NCI-H748 treated with DMSO at 0.1 percent for 48 hours (cell line): ENCODE data around the gene PPM1L.
A peak's percentile ranks its signal among the peaks of the same experiment; 100 is the strongest.

Source experiments
- DNase-seq: peaks from one replicate; lab custom pipeline; 2025; lab: John Stamatoyannopoulos, UW

The PPM1L gene

GRCh38 chr3:160852856-160853255 lies 96.8 kb downstream of the PPM1L start:
- no peak for DNase-seq

GRCh38 chr3:160856450-160856849 lies 100.4 kb downstream of the PPM1L start:
- DNase-seq = no peak

- DNase-seq = no peak
Observed at GRCh38 chr3:160857476-160858119, 101.6 kb downstream of the PPM1L start.

GRCh38 chr3:160860346-160860745 lies 104.3 kb downstream of the PPM1L start:
- no peak for DNase-seq

GRCh38 chr3:160869825-160870224 lies 113.8 kb downstream of the PPM1L start:
- DNase-seq = peak; percentile 39

DNA sequence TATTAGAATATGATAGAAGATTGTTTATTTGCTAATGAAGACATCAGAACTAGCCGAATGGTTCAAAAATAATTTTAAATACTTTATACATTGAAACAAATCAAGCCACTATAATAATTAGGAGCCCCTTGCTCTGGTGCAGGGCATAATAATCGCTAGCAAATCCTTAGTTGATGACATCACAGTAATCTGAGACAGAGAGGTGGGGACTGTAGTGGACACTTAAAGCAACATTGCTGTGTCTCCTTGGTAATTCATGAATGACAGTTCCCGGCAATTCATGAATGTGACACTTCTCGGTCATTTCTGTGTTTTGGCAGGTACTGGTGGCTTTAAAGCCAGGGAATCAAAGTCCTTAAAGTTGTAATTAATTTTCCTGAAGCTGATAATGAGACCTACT lies 114.3 kb downstream of the PPM1L start:
- DNase-seq = peak; percentile 48

DNA sequence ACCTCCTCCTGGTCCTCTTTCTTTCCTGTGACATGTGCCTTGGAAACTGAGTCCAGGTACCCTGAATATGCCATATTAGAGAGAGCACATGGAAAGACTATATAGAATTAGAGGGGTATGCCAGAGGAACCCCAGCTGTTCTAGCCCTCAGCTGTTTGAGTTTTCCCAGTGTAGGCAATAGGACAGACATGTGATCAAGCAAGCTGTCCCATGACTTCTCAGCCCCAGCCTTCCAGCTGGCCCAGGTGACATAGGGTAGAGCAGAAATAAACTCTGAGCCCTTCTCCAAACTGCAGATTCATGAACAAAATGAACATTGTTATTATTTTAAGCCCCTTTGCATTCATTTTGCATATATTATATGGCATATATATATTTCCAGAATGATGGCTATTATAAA lies 118.7 kb downstream of the PPM1L start:
- DNase-seq = no peak

GRCh38 chr3:160876643-160877042 lies 120.6 kb downstream of the PPM1L start:
- DNase-seq = no peak

- DNase-seq = no peak
Observed at GRCh38 chr3:160879859-160880258, 123.8 kb downstream of the PPM1L start.

DNA sequence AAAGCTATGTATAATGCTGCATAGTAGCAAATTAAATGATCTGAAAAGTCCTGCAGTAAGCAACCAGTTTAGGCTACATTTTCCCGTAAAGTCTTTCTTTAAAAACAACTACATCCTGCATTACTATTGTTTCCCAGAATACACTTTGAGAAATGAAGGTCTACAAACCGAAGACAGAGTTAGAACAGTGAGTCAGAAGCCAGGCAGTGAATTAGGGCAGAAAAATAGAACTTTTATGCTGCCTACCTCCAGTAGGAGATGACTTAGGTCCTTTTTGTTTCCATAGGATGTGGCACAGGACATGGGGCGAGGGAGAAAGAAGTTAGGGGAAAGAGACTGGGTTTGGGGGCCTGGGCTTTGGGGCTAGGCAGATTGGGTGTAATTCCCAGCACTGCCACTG lies 127.3 kb downstream of the PPM1L start:
- no peak for DNase-seq

DNA sequence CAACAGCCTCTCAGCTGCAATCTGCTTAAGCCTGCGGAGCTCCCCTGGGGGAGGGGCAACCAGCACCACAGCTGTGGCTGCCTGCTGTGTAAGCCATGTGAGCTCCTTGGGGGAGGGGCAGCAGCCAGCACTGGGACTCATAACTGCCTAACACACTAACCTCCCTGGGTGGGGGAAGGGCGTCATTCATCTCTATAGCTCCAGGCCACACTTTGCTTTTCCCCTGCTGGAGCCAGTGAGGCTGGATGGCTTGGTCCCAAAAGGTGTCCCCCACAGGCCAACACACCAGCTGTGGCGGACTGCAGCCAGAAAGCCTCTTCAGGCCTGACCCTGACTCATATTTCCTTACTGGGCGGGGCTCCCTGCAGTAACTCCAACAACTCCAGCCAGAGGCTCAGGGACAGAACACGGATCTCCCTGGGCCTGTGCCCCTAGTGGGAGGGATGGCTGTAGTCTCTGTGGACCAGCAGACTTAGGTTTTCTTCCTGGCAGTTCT lies 129.8 kb downstream of the PPM1L start:
- DNase-seq = no peak

DNA sequence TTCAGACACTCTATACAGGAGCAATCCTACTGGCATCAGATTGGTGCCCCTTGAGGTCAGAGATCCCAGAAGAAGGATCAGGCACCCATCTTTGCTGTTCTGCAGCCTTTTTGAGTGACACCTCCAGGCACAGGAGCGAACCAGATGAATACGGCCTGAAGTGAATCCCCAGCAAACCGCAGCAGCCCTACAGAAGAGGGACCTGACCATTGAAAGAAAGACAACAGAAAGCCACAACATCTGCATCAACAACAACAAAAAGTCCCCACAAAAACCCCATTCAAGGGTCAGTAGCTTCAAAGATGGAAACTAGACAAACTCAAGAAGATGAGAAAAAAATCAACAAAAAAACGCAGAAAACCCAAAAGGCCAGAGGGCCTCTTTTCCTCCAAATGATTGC lies 130.4 kb downstream of the PPM1L start:
- no peak for DNase-seq

GRCh38 chr3:160893207-160893606 lies 137.2 kb downstream of the PPM1L start:
- DNase-seq = no peak

DNA sequence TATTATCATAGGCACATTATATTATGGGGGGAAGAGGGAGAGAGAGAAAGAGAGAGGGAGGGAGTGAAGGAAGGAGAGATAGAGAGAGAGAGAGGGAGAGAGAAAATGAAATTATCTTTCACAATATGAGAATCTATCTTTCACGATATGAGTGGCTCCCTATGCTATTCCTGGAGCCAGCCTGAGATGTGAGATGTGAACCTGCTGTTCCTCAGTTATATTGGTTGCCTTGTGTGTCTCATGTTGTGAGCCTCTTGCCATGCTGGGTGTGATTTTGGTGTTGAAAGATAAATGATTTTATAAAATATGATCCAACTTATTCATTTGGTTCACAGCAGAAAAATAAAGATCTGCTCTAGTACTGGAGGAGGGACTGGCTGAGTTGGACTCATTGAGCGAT lies 148.7 kb downstream of the PPM1L start:
- DNase-seq = no peak

DNA sequence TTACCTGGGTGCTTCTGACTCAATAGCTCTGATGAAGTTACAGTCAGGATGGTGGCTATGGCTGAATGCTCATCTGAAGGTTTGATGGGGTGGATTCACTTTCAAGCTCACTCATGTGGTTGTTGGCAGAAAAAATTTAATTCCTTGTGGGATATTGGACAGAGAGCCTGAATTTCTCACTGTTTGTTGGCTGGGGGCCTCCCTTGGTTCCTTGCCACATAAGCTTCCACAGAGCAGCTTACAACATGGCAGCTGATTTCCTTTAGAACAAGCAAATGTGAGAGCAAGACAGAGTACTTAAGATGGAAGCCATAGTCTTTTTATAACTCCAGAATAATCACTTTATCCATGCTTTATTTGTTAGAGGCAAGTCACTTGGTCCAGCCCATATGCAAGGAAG lies 150.6 kb downstream of the PPM1L start:
- DNase-seq = no peak

DNA sequence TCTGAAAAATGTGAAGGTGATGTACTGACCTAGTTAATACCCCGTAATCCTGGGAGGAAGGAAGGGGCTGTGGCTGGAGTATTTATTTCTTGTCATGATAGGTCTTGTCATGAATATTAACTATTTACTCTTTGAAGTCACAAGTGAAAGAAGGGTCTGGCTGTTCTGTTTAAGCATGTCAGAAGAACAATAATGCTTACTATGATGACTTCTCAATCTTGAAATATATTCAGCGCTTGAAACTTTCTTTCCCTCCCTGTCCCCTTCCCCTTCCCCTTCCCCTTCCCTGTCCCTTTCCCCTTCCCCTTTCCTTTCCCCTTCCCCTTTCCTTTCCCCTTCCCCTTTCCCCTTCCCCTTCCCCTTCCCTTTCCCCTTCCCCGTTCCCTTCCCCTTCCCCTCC lies 153.9 kb downstream of the PPM1L start:
- no peak for DNase-seq

- DNase-seq = no peak
Observed at GRCh38 chr3:160911411-160911810, 155.4 kb downstream of the PPM1L start.

DNA sequence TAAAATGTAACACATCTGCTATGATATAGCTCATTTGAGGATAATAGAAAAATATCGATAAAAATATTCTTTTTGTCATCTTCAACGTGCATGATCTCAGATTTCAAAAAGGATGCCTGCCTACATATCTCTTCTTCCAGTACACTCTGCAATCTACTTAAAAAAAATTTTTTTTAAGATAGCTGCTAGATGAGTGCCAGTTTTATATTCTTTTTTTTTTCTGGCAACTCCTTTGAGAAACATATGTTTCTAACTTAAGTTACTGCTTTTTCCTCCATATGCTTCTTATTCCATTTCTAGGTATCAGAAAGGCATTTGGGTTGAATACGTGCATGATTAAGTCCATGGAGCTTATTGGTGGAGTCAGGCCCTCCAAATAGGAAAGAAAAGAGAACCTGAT lies 160.4 kb downstream of the PPM1L start:
- DNase-seq = no peak

DNA sequence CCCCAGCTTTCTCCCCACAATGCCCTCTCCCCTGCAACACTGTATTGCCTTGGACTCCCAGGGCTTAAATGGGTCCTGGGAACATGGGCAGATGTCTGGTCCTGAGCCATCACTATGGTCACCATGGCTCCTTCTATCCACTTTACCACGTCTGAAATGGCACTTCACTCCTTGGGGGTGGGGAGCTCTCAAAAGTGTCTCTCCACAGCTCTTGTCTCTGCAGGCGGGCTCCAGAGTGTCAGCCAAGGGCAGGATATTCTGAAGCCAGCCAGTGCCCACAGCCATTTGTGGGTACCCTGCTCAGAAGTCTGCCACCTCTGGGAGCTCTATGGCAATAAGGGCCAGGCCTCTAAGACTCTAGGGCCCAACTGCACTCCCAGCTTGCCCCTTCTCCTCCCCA lies 163.9 kb downstream of the PPM1L start:
- DNase-seq = no peak

DNA sequence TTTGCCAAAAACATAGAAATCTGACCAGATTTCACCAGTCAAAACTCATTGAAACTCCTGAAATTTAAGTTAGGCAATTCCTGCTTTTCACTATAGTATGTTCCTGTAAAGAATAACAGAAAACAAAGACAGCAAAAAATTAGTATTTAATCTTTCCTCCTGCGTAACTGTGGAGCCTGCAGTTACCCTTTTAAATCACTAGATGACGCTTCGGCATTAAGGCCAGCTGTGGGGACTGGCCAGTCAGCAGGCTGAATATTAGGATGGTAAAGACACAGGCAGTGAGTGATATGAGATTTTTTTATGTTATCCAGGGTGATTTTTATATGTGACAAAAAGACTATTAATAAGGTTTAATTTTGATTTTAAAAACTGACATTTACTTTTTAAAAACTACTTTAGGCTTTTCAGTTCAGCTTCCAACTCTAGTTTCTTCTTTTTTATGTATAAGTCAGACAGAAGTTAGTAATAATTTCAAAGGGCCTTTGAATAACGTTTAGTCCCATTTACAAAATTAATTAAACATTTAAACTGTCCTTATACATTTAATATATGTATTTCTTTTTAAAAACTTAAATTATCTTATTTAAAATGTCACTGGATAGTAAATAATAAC lies 165.1 kb downstream of the PPM1L start:
- DNase-seq = peak; percentile 3

DNA sequence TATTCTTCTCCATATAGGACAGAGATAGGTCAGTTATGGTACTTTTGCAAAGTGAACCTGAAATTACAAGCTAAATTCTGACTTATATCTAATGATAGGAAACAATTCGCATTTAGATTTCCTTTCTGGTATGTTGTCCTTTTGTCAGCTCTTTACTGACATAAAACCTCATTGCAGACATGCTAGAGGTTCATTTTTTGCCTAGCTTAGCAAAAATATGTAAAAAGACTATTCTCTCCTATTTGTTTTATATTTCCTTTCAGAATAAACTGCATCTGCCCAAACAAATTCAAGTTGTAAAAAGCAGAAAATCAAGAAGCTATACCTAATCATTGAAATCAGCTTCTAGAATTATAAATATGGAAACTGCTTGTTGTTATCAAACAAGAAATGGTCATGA lies 168.7 kb downstream of the PPM1L start:
- DNase-seq = no peak

DNA sequence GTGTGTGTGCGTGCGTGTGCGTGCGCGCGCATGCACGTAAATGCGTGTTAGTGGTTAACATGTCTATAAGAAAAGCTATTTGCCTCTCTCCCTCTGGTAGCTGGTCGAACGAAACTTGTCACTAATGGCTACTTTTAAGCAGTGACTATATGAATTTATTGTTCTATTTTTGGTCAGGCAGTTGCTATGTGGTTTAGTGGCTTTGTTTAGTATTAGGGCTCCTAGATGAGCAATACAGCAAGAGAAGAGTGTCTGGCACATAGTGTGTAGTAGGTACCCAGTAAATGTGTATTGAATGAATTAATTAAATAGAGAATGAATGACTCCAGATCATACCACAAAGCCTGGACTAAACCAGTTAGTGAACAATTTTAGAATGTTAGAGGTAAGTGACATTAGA lies 171.6 kb downstream of the PPM1L start:
- DNase-seq = no peak

GRCh38 chr3:160928183-160928726 lies 172.2 kb downstream of the PPM1L start:
- DNase-seq = no peak

DNA sequence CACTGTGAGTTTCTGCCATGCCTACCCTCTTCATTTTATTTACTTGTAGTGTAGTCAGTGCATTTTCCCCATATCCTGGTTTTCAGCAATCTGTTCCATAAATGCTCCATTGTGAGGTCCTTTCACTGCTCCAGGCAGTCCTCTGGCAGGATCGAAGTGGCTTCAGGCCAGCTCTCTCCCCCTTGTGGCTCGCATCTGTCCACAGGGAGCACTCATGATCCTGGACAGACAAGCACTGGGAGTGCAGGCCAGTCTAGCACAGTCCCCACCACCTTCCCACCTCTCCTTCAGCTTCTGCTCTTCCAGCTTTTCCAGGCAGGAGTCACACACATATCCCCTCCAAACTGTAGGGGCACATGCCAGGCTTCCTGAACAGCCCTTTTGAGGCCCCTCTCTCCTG lies 173.6 kb downstream of the PPM1L start:
- DNase-seq = no peak
